HG02884 (cell line): Measurements from ENCODE around the gene TATDN3.
"Not testable (repeated sequence)": the region's sequence is repeated elsewhere in the genome, so short reads cannot be mapped to it uniquely, and the experiment has no call there.

Experiments
- ATAC-seq: cut with Tn5 transposase; IDR thresholded peaks from one replicate; pipeline ENCODE4 v1.9.1; 2021; ENCODE audit warnings: mild to moderate bottlenecking, moderate library complexity; ENCODE audit not compliant: unreplicated experiment

Gene TATDN3

DNA sequence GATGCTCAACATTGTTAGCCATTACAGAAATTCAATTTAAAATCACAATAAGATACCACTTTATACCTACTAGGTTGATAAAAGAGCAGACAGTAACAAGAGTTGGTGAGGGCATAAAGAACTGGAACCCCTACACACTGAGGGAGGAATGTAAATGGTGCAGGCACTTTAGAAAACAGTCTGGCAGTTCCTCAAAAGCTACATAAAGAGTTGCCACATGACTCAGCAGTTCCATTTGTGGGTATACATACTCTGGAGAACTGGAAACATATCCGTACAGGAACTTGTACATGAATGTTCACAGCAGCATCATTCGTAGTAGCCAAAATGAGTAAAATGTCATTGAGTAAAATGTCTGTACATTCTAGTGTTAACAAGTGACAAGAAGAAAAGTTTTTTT, 17.1 kb upstream of the TATDN3 start:
- no peak for ATAC-seq

DNA sequence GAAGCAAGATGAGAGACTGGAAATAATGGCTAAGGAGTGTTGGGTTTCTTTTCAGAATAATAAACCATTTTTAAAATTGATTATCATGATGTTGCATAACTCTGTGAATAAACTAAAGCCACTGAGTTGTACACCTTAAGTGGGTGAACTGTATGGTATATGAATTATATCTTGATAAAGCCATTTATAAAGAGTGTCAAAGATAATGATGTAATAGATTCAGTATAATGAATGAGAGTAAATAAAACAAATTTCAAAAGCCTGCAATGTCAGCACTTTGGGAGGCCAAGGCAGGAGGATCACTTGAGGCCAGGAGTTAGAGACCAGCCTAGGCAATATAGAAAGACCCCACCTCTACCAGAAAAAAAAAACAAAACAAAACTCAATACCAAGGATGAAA, 16.5 kb upstream of the TATDN3 start:
- no peak for ATAC-seq

GRCh38 chr1:212777151-212777550, 14.5 kb upstream of the TATDN3 start:
- no peak for ATAC-seq

GRCh38 chr1:212779086-212779485, 12.6 kb upstream of the TATDN3 start:
- ATAC-seq = not testable (repeated sequence)

DNA sequence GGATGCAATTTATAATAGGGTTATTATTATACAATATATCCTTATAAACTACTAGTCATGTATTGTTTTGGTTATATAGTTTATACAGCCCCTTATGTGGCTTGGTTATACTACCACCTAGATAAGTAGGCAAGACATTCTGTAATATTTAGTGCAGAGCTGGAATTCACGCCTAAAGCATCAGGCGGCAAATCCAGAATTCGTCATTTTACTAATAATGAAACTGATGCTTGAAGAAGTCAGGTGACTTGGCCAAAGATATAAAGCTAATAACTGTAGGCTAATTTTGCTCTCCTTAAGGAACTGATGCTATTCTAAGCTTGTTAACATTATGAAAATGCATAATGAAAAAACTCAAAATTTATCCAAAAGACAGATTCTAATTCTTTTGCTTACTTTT, 10.9 kb upstream of the TATDN3 start:
- no peak for ATAC-seq

DNA sequence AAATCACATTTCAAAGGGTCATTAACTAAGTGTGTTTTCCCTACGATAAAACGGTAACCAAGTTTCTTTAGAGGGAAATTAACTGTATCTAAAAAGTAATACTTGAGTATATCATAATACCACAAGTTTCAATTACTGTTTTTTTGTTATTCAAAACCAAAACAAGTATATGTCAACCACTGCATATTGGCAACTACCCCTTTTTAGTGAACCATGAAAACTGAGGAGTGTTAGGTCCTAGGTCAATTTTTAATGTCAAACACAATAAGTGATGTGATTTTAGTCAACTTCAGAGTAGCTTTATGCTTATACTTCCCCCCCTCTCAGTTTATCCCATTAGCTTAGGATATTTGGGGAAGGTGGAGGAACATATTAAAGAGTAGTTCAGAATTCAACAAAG, 10.5 kb upstream of the TATDN3 start:
- no peak for ATAC-seq

DNA sequence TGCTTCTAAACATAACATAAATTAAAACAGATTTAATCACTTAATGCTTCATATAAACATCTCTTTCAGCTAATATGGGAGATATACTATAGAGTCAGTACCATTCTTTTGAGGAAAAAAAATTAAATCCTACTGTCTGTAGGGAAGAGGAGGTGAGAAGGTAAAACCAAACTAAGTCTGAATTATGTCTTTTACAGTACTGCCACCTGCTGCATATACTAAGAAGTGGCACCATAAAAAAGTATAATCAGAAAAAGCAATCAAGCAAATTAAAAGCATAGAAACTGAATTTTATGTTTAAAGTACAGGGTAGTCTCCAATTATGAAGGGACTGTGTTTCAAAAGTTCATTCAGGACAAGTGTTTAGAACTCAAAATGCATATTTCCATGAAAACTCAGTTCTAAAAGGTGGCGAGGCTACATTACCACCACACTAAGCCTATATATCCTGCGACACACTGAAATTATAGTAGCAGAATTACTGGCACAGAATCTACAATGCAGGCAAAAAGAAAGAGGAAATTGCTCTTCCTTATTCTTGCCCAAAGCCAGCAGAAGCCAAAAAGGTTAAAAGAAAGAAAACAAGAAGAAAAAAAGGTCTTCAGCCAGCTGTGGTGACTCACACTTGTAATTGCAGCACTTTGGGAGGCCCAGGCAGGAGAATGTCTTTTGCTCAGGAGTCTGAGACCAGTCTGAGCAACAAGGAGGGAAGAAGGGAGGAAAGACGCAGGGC, 9.1 kb upstream of the TATDN3 start:
- no peak for ATAC-seq

- ATAC-seq = no peak
Measured at GRCh38 chr1:212783976-212784375, 7.7 kb upstream of the TATDN3 start.

DNA sequence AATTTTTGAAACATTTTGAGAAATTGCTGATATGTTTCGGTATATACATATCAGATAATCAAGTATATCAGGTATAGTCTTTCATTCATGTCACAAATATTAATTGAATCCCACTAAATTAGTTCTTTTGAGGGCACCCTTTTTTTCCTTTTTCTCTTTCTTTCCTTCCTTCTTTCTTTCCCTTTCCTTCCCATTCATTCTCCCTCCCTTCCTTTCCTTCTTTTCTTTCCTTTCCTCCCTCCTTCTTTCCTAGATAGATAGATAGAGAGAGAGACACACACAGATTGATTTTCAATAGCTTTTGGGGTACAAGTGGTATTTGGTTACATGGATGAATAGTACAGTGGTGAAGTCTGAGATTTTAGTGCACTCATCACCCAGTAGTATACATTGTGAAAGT, 5.8 kb upstream of the TATDN3 start:
- no peak for ATAC-seq

DNA sequence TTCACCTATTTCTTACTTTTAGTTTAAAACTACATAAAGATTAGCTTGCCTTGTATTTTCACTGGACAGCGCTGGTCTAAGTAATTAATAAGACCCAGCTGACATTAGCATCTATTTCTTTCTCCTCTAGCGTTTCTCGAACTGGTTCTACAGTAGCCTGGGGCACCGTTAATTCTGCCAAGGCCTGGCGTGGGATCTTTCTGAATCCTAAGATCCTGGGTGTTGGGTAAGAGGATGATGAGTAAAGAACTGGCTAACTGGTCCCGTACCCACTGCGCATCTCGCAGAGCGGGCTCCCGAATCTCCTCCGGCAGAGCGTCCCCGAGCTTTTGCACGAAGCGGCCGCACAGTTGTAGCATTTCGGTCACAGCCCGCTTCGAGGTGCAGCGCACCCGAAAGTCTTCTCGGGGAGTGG, 426 bp upstream of the TATDN3 start:
- peak; percentile 26 for ATAC-seq

GRCh38 chr1:212792396-212792908, 758 bp downstream of the TATDN3 start:
- no peak for ATAC-seq

GRCh38 chr1:212794561-212795014, 2.9 kb downstream of the TATDN3 start:
- peak; percentile 82 for ATAC-seq

DNA sequence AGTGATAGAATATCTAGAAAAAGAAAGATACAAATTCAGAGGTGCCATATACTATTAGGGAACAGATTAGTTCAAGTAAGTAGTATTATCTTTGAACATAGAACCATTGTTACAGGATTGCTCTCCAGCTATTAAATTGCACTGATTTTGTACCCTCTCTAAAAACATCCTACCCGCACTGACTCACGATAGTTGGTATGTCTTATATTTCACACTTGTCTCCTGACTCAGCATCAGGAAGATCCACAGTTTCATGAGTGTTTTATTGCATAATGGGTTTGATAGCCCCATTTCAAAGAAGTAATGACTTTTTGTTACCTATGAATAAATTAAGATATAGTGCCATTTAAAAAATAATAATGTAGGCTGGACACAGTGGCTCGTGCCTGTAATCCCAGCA, 6.0 kb downstream of the TATDN3 start:
- no peak for ATAC-seq

DNA sequence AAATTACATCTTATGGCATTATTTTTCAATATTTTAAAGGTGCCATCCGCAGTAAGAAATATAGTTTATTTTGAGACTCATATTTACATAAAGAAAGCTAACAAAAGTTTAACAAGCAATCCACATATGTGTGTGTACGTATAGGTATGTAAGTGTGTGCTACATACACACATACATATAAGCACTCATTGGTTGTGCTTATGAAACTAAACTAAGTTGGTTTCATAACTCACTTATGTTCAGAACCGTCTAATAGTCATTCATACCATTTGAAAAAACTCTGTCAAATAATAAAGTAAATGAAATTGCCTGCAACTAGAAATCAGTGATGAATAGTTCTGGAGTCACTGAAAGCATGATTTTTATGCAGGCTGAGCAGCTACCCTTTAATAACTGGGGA, 14.1 kb downstream of the TATDN3 start:
- ATAC-seq = no peak

DNA sequence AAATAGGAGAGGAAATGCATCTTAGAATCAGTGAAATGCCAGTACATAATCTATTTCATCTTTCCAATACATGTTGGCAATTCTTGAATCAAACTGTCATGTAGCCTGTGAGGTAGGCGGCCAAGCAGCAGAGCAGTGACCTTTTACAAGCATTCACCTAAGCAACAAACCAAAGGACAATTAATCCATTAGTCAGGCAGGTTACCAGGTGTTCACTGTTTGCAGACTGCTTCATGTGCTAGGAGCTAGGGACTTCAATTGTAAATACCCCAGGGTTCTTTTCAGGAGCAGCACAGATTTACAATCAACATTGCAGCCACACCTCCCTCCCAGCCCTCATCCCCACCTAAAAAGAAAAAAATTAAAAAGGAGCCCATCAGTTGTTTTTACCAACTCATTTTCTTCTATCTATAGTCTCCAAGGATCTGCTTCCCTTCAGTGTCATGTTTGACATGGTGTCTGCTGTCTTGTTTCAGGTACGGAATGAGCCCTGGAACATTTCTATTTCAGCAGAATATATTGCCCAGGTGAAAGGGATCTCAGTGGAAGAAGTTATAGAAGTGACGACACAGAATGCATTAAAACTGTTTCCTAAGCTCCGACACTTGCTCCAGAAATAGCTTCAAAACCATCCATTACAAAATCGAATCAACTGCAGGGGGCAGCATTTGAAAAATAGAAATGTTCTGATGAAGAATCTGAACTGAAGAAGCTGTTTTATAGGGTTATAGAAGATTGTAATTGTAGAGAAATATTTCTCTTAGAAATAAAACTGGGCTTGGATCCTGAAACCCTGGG, 23.0 kb downstream of the TATDN3 start:
- ATAC-seq = no peak

- no peak for ATAC-seq
Measured at GRCh38 chr1:212816567-212817278, 25.0 kb downstream of the TATDN3 start.

DNA sequence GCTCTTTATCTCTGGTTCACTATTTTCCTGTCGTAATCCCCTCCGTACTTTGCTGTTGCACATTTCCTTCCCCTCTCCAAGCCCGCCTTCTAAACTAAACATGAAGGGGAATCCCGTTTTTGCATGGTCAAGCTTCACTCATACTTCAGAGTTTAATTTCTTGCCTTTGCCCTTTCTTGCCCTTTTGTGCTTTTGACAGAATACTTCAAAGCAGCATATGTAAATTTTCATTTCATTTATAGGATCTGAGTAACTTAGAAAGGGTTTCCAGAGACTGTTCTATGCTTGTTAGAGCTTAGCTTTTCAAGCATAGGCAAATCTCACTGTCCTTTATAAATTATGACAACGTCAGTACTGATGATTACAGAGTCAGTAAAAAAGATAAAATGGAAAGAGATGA, 28.0 kb downstream of the TATDN3 start:
- ATAC-seq = peak; percentile 64

- no peak for ATAC-seq
Measured at GRCh38 chr1:212820969-212821368, 29.3 kb downstream of the TATDN3 start.

DNA sequence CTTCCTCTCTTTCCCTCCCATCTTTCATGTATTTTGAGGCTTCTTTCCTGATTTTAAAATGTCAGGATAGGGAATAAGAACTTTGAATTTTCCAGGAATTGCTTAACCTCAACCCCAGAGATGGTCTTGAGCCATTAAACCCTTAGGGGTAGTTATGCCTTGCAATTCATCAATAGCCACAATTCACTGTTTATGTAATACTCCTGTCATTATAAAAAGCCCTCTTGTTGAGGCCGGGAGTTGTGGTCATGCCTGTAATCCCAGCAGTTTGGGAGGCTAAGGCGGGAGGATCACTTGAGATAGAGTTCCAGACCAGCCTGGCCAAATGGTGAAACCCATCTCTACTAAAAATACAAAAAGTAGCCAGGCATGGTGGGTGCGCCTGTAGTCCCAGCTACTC, 31.3 kb downstream of the TATDN3 start:
- ATAC-seq = no peak

DNA sequence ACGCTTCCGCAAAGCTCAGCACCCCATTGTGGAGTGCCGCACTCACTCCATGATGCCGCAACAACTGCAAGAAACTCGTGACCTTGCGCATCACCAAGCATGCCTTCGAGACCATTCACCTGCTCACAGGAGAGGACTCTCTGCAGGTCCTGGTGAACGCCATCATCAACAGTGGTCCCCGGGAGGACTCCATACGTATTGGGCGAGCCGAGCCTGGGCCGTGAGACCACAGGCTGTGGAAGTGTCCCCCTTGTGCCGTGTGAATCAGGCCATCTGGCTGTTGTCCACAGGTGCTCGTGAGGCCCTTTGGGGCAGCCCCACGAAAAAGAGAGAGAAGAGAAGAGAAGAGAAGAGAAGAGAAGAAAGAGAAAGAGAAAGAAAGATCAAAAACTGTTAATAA, 32.5 kb downstream of the TATDN3 start:
- ATAC-seq = no peak

GRCh38 chr1:212825798-212826452, 34.2 kb downstream of the TATDN3 start:
- ATAC-seq = no peak
